H1 (cell line): ENCODE results near the gene WNT2. TPM values are rescaled to one million over a fixed set of nuclear protein-coding genes. Genes with fewer than 3 reads are reported as not detected.

ENCODE experiments used
- CTCF ChIA-PET: fragments of 300-600 bp; sonication (Branson Sonifier 250); formaldehyde crosslinking; loops from one replicate; lab custom pipeline; 2021; ENCODE audit not compliant: partially characterized antibody; lab: Charles Lee
- POLR2A ChIA-PET: fragments of 300-600 bp; sonication (Branson Sonifier 250); formaldehyde crosslinking; loops from one replicate; lab custom pipeline; 2021; ENCODE audit warnings: inconsistent platforms; ENCODE audit not compliant: partially characterized antibody; lab: Charles Lee
- DNase-seq, 2 experiments: peaks; one replicate each; pipeline versions ENCODE4 v3.0.0 to v3.0.0-alpha.2; 2010 to 2022; ENCODE audit warnings: low spot score in 2 of 2, low read depth in 1 of 2, mixed read lengths in 1 of 2
- FAIRE-seq: peaks from 2 replicates; lab custom pipeline; 2011; peaks lifted over from hg19 to GRCh38; lab: Jason Lieb, UNC
- H2AFZ ChIP-seq: 2 replicates; pipeline ENCODE4 v1.8.1; 2012; ENCODE audit warnings: low read length, inconsistent platforms
- H2AK5ac ChIP-seq: 2 replicates; pipeline ENCODE4 v1.6.1; 2013; ENCODE audit warnings: low read depth, low read length
- H2BK120ac ChIP-seq: replicated peaks from 2 replicates; pipeline ENCODE3; 2013; ENCODE audit warnings: low read depth, low read length, inconsistent platforms
- H2BK12ac ChIP-seq: 2 replicates; pipeline ENCODE4 v1.6.1; 2013; ENCODE audit warnings: low read depth, low read length
- H2BK15ac ChIP-seq: 2 replicates; pipeline ENCODE4 v1.6.1; 2013; ENCODE audit warnings: low read length
- H2BK20ac ChIP-seq: 2 replicates; pipeline ENCODE4 v1.6.1; 2013; ENCODE audit warnings: low read length
- H2BK5ac ChIP-seq: 2 replicates; pipeline ENCODE4 v1.6.1; 2013; ENCODE audit warnings: low read depth, low read length
- H3K14ac ChIP-seq: 2 replicates; pipeline ENCODE4 v1.6.1; 2013; ENCODE audit warnings: inconsistent platforms; ENCODE audit not compliant: insufficient read length
- H3K18ac ChIP-seq: 2 replicates; pipeline ENCODE4 v1.6.1; 2013; ENCODE audit warnings: low read length; ENCODE audit errors: extremely low read depth
- H3K23ac ChIP-seq: 2 replicates; pipeline ENCODE4 v1.6.1; 2013; ENCODE audit warnings: inconsistent platforms; ENCODE audit not compliant: insufficient read length
- H3K23me2 ChIP-seq: 2 replicates; pipeline ENCODE4 v1.6.1; 2013; ENCODE audit warnings: low read depth, low read length
- H3K27ac ChIP-seq: 2 replicates; pipeline ENCODE4 v1.6.1; 2011; ENCODE audit warnings: low read depth, low read length, inconsistent platforms
- H3K27me3 ChIP-seq, 4 experiments: replicated peaks in 1 of 4; 1 replicate in 1 of 4; 2 replicates in 3 of 4; pipeline versions ENCODE4 v1.6.1 to v1.8.1; 2011 to 2013; ENCODE audit warnings: low read length in 3 of 4, mild to moderate bottlenecking in 3 of 4, inconsistent platforms in 2 of 4, mixed read lengths in 2 of 4, moderate library complexity in 1 of 4; ENCODE audit not compliant: control insufficient read depth in 3 of 4, insufficient read depth in 3 of 4; ENCODE audit errors: extremely low read depth in 1 of 4
- H3K36me3 ChIP-seq, 4 experiments: 2 replicates each; pipeline versions ENCODE4 v1.6.1 to v1.8.1; 2011 to 2013; ENCODE audit warnings: mild to moderate bottlenecking in 4 of 4, low read length in 3 of 4, moderate library complexity in 2 of 4, control low read depth in 1 of 4, inconsistent platforms in 1 of 4; ENCODE audit not compliant: insufficient read depth in 4 of 4, control insufficient read depth in 2 of 4
- H3K4ac ChIP-seq: replicated peaks from 2 replicates; pipeline ENCODE3; 2013; ENCODE audit warnings: low read length, low read depth, mixed read lengths, inconsistent platforms; ENCODE audit not compliant: insufficient read length
- H3K4me1 ChIP-seq, 4 experiments: replicated peaks in 1 of 4; 1 replicate in 1 of 4; 2 replicates in 3 of 4; pipeline versions ENCODE4 v1.6.1 to v1.8.1; 2011 to 2013; ENCODE audit warnings: low read length in 3 of 4, inconsistent platforms in 2 of 4, mixed read lengths in 1 of 4; ENCODE audit not compliant: insufficient read depth in 4 of 4, control insufficient read depth in 3 of 4
- H3K4me2 ChIP-seq, 2 experiments: 2 replicates each; pipeline versions ENCODE4 v1.6.1 to v1.8.1; 2011 to 2013; ENCODE audit warnings: low read depth in 2 of 2, low read length in 2 of 2, control low read depth in 1 of 2, inconsistent platforms in 1 of 2, mild to moderate bottlenecking in 1 of 2; ENCODE audit not compliant: insufficient read depth in 1 of 2
- H3K4me3 ChIP-seq, 4 experiments: fragments of 200-600, 300-600 bp in 1 of 4; sonication (generic), shearing (Covaris generic), sonication (Bioruptor Twin) in 1 of 4; 2 replicates each; pipeline versions ENCODE4 v1.5.1 to v1.8.1; 2011 to 2016; ENCODE audit warnings: low read length in 4 of 4, low read depth in 3 of 4, control low read depth in 2 of 4, inconsistent platforms in 2 of 4, mild to moderate bottlenecking in 2 of 4, mixed read lengths in 1 of 4, moderate library complexity in 1 of 4; ENCODE audit not compliant: insufficient read depth in 2 of 4; ENCODE audit errors: extremely low read depth in 1 of 4
- H3K56ac ChIP-seq: replicated peaks from 2 replicates; pipeline ENCODE3; 2013; ENCODE audit warnings: low read depth, mild to moderate bottlenecking, mixed read lengths, low read length, inconsistent platforms; ENCODE audit not compliant: insufficient read length
- H3K79me1 ChIP-seq: 2 replicates; pipeline ENCODE4 v1.6.1; 2013; ENCODE audit warnings: low read depth, low read length, control low read depth
- H3K79me2 ChIP-seq, 2 experiments: 2 replicates each; pipeline versions ENCODE4 v1.6.1 to v1.8.1; 2012 to 2013; ENCODE audit warnings: low read length in 2 of 2, mild to moderate bottlenecking in 2 of 2, inconsistent platforms in 1 of 2; ENCODE audit not compliant: insufficient read depth in 2 of 2, control insufficient read depth in 1 of 2
- H3K9ac ChIP-seq, 4 experiments: replicated peaks in 1 of 4; 1 replicate in 1 of 4; 2 replicates in 3 of 4; pipeline versions ENCODE4 v1.6.1 to v1.8.1; 2011 to 2013; ENCODE audit warnings: low read depth in 3 of 4, low read length in 3 of 4, control low read depth in 2 of 4, mild to moderate bottlenecking in 2 of 4, moderate library complexity in 2 of 4, inconsistent platforms in 1 of 4; ENCODE audit errors: extremely low read depth in 1 of 4
- H3K9me3 ChIP-seq, 2 experiments: 2 replicates each; pipeline versions ENCODE4 v1.6.1 to v1.8.1; 2012 to 2013; ENCODE audit warnings: mild to moderate bottlenecking in 2 of 2, moderate library complexity in 2 of 2, control low read depth in 1 of 2, inconsistent platforms in 1 of 2, low read depth in 1 of 2, low read length in 1 of 2, mixed read lengths in 1 of 2; ENCODE audit not compliant: insufficient read depth in 2 of 2
- H4K20me1 ChIP-seq, 2 experiments: replicated peaks in 1 of 2; 2 replicates each; pipeline versions ENCODE3 to v1.8.1; 2011 to 2013; ENCODE audit warnings: inconsistent platforms in 2 of 2, low read length in 2 of 2, mild to moderate bottlenecking in 1 of 2; ENCODE audit not compliant: insufficient read depth in 2 of 2, control insufficient read depth in 1 of 2
- H4K5ac ChIP-seq: 2 replicates; pipeline ENCODE4 v1.6.1; 2013; ENCODE audit warnings: low read length, low read depth, mixed read lengths, inconsistent platforms; ENCODE audit not compliant: insufficient read length
- H4K8ac ChIP-seq: 2 replicates; pipeline ENCODE4 v1.8.0; 2013; ENCODE audit warnings: mild to moderate bottlenecking, moderate library complexity, low read length, inconsistent platforms; ENCODE audit not compliant: insufficient read depth; ENCODE audit errors: extremely low read depth
- H4K91ac ChIP-seq: replicated peaks from 2 replicates; pipeline ENCODE3; 2013; ENCODE audit warnings: low read length, mixed read lengths, inconsistent platforms; ENCODE audit not compliant: insufficient read length
- E2F6 ChIP-seq: IDR thresholded peaks from 2 replicates; pipeline ENCODE4 v1.6.1; 2012; ENCODE audit warnings: inconsistent platforms
- EZH2 ChIP-seq: fragments of 200-600 bp; sonication (generic); IDR thresholded peaks from 2 replicates; pipeline ENCODE4 v1.7.1; 2012; ENCODE audit warnings: low read depth, mild to moderate bottlenecking, moderate library complexity, low read length, inconsistent platforms; ENCODE audit not compliant: severe bottlenecking
- GABPA ChIP-seq: IDR thresholded peaks from 2 replicates; pipeline ENCODE4 v1.6.1; 2011; ENCODE audit warnings: mild to moderate bottlenecking, low read length, moderate library complexity, borderline replicate concordance; ENCODE audit not compliant: insufficient read depth
- KDM1A ChIP-seq: fragments of 200-600, 300-600 bp; sonication (generic); IDR thresholded peaks from 2 replicates; pipeline ENCODE4 v1.7.1; 2016; ENCODE audit warnings: mild to moderate bottlenecking, low read length, borderline replicate concordance
- POU5F1 ChIP-seq: IDR thresholded peaks from 2 replicates; pipeline ENCODE4 v1.6.1; 2011; ENCODE audit warnings: low read depth, mild to moderate bottlenecking, low read length, moderate library complexity
- RBBP5 ChIP-seq: IDR thresholded peaks from 2 replicates; pipeline ENCODE4 v1.7.1; 2012; ENCODE audit warnings: low read depth, mild to moderate bottlenecking, inconsistent platforms, low read length, moderate library complexity, borderline replicate concordance
- RNF2 ChIP-seq: fragments of 200-900, 300-1000 bp; sonication (generic); IDR thresholded peaks from 2 replicates; pipeline ENCODE4 v1.7.1; 2016; ENCODE audit warnings: borderline replicate concordance, low read depth, mild to moderate bottlenecking, antibody characterized with exemption, low read length; ENCODE audit not compliant: poor library complexity, severe bottlenecking; ENCODE audit errors: missing control alignments
- TBP ChIP-seq: IDR thresholded peaks from 2 replicates; pipeline ENCODE4 v1.6.1; 2011; ENCODE audit warnings: low read depth, low read length, improper control_type of control experiment
- WGBS, 2 experiments: shearing (Covaris generic) in 1 of 2; methylation state at CpG; one replicate each; pipeline versions ENCODE4 v1.1.6 to v1.1.7; 2013 to 2015; ENCODE audit warnings: low lambda C conversion rate in 2 of 2, mixed read lengths in 2 of 2, inconsistent platforms in 1 of 2, low coverage in 1 of 2, missing lambda C conversion rate in 1 of 2; ENCODE audit not compliant: insufficient replicate concordance in 2 of 2, insufficient coverage in 1 of 2, insufficient read length in 1 of 2; ENCODE audit errors: extremely low coverage in 1 of 2, missing lambda C conversion rate in 1 of 2; 5-methylcytosine and 5-hydroxymethylcytosine counted together
- polyA plus RNA-seq, 7 experiments: library from polyadenylated mRNA; depleted of rRNA in 3 of 7; stranded (reverse) in 5 of 7; unstranded in 2 of 7; fragments of >200 nt in 5 of 7; fragments of 200-250 nt in 2 of 7; gene quantifications; 1 replicate in 5 of 7; 2 replicates in 1 of 7; 4 replicates in 1 of 7; pipeline versions ENCODE4 v1.2.1 to v1.2.3, GENCODE V29; 2011 to 2013; ENCODE audit warnings: missing spikeins in 2 of 7, mixed read lengths in 2 of 7
- total RNA-seq: library from RNA; stranded (reverse); fragmentation: NEBNext Ultra II Directional; extraction: Animal tissue kit (Norgen Biotek cat#: 25700); gene quantifications from 2 replicates; pipeline ENCODE4 v1.2.1, GENCODE V29; 2021

The WNT2 gene
- total and polyA plus RNA-seq, 2 of the 8 experiments (the other 6 are each of a cell fraction or from before 2014, with no cell fraction given) = not detected

GRCh38 chr7:117269886-117270285 is 53.0 kb downstream of the WNT2 start:
- ChIA-PET CTCF (no interaction called here), POLR2A (no interaction called here)
- no peak overlapping the region for H2BK12ac ChIP-seq
- H3K27me3 ChIP-seq = no peaks in the 10 kb centered on the region
- H4K20me1 ChIP-seq = no peaks in the 10 kb centered on the region
- no peak overlapping the region for H2BK15ac ChIP-seq
- FAIRE-seq (no peak), DNase-seq (no peak)
- H3K36me3 ChIP-seq = no peaks in the 10 kb centered on the region
- H3K4me1 ChIP-seq = no peaks in the 10 kb centered on the region
- H2AK5ac ChIP-seq = no peak overlapping the region
- no peak overlapping the region for H3K56ac ChIP-seq
- no peak for TF ChIP-seq E2F6
- no peak for TF ChIP-seq KDM1A
- TF ChIP-seq RBBP5 = no peak
- no peak for TF ChIP-seq POU5F1
- TF ChIP-seq RNF2 = no peak
- no peak for TF ChIP-seq EZH2
- no peak for TF ChIP-seq TBP
- no peak for TF ChIP-seq GABPA
- H3K14ac ChIP-seq = no peak overlapping the region
- no peaks in the 10 kb centered on the region for H3K23me2 ChIP-seq
- no peak overlapping the region for H2BK20ac ChIP-seq
- H2BK120ac ChIP-seq = no peak overlapping the region
- H4K8ac ChIP-seq = no peak overlapping the region
- no peak overlapping the region for H3K9ac ChIP-seq
- WGBS, 2 experiments = 88% methylated on average over 3 of the region's 3 CpGs; no CpG with 5 or more reads in 1 of the 2 experiments
- no peaks in the 10 kb centered on the region for H3K9me3 ChIP-seq
- H3K23ac ChIP-seq = no peak overlapping the region
- H4K91ac ChIP-seq = no peak overlapping the region
- no peak overlapping the region for H3K18ac ChIP-seq
- H3K27ac ChIP-seq = no peak overlapping the region
- H3K4ac ChIP-seq = no peak overlapping the region
- no peaks in the 10 kb centered on the region for H3K79me2 ChIP-seq
- no peak overlapping the region for H2AFZ ChIP-seq
- H3K4me2 ChIP-seq = no peak overlapping the region
- H3K4me3 ChIP-seq = no peak overlapping the region
- H3K79me1 ChIP-seq = no peaks in the 10 kb centered on the region
- H4K5ac ChIP-seq = no peak overlapping the region
- no peak overlapping the region for H2BK5ac ChIP-seq
